GM19328 (cell line): Measurements from ENCODE around the gene MSMO1.

Experiments used
- ATAC-seq: cut with Tn5 transposase; IDR thresholded peaks from one replicate; pipeline ENCODE4 v1.9.1; 2021; ENCODE audit warnings: mild to moderate bottlenecking, moderate library complexity; ENCODE audit not compliant: unreplicated experiment

The MSMO1 gene

DNA sequence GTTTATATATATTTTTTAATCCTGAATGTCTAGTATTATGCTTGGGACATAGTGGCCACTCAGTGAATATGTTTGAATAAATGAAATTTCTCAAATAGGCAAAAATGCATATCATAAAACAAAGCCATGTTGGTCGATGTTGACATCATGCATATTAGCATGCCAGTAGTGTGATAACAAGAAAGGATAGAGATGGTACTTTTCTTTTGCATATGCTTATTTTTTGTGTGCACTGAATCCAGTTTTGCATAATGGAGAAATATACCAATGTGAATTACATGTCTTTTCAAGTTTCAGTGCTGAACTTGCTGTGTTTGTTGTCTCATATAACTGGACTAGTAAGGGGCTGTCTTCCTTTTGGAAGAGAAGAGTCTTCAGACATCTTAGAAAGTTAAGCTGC lies 58.9 kb downstream of the MSMO1 start:
- no peak for ATAC-seq

DNA sequence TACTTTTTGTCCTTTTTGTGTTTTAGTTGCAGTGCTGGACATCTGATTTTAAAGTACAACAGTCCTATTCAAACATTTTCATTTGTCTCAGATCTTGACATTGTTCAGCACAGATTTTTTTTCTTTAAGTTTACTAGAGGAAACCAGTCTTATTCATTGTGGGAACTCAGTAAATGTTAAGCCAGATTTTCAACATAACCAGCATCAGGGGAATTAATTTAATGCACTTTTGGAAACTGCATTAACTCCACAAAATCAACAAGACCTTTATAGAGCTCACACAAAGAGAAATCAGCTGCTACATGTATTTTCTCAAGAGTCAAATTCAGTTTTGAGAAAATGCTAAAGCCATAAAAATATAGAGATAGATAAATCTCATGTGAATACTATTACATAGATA lies 61.3 kb downstream of the MSMO1 start:
- no peak for ATAC-seq
